H9 (cell line): ENCODE data around the gene ZNF341. TPM values are rescaled to one million over a fixed set of nuclear protein-coding genes. Genes with fewer than 3 reads are reported as not detected.

Experiments
- DNase-seq: peaks from one replicate; pipeline ENCODE4 v3.0.0-alpha.2; 2017
- H2AFZ ChIP-seq: one replicate; pipeline ENCODE4 v1.6.1; 2013; ENCODE audit warnings: mild to moderate bottlenecking, low read length, control low read depth, moderate library complexity
- H2AK5ac ChIP-seq: 2 replicates; pipeline ENCODE4 v1.6.1; 2013; ENCODE audit warnings: low read length, control low read depth, mixed read lengths; ENCODE audit not compliant: insufficient read length
- H2BK120ac ChIP-seq: one replicate; pipeline ENCODE4 v1.6.1; 2013; ENCODE audit warnings: low read depth, mild to moderate bottlenecking, low read length, control low read depth, inconsistent platforms; ENCODE audit not compliant: poor library complexity, severe bottlenecking
- H2BK12ac ChIP-seq: 2 replicates; pipeline ENCODE4 v1.6.1; 2013; ENCODE audit warnings: low read length, control low read depth, mixed read lengths, low read depth; ENCODE audit not compliant: insufficient read length
- H2BK15ac ChIP-seq: 2 replicates; pipeline ENCODE4 v1.6.1; 2013; ENCODE audit warnings: low read depth, low read length, control low read depth
- H2BK20ac ChIP-seq: one replicate; pipeline ENCODE4 v1.6.1; 2013; ENCODE audit warnings: low read depth, mild to moderate bottlenecking, low read length, control low read depth, inconsistent platforms; ENCODE audit not compliant: poor library complexity, severe bottlenecking
- H2BK5ac ChIP-seq: 2 replicates; pipeline ENCODE4 v1.6.1; 2013; ENCODE audit warnings: low read length, control low read depth, mixed read lengths; ENCODE audit not compliant: insufficient read length
- H3K14ac ChIP-seq: 2 replicates; pipeline ENCODE4 v1.6.1; 2013; ENCODE audit warnings: low read length, control low read depth; ENCODE audit not compliant: insufficient read depth
- H3K18ac ChIP-seq: 2 replicates; pipeline ENCODE4 v1.6.1; 2013; ENCODE audit warnings: low read depth, mild to moderate bottlenecking, mixed read lengths, low read length, control low read depth; ENCODE audit not compliant: insufficient read length
- H3K23ac ChIP-seq: 2 replicates; pipeline ENCODE4 v1.6.1; 2013; ENCODE audit warnings: low read length, control low read depth, mixed read lengths, low read depth; ENCODE audit not compliant: insufficient read length
- H3K23me2 ChIP-seq: 2 replicates; pipeline ENCODE4 v1.6.1; 2013; ENCODE audit warnings: low read depth, mild to moderate bottlenecking, mixed read lengths, low read length, control low read depth; ENCODE audit not compliant: insufficient read length, poor library complexity, severe bottlenecking
- H3K27ac ChIP-seq: 2 replicates; pipeline ENCODE4 v1.5.1; 2013; ENCODE audit warnings: low read length, control low read depth, mixed read lengths, low read depth; ENCODE audit not compliant: insufficient read length
- H3K27me3 ChIP-seq: 2 replicates; pipeline ENCODE4 v1.6.1; 2013; ENCODE audit warnings: low read length, control low read depth, inconsistent platforms; ENCODE audit not compliant: insufficient read depth
- H3K4ac ChIP-seq: 2 replicates; pipeline ENCODE4 v1.6.1; 2013; ENCODE audit warnings: low read depth, mild to moderate bottlenecking, control low read depth, inconsistent platforms, low read length, moderate library complexity
- H3K4me1 ChIP-seq: 2 replicates; pipeline ENCODE4 v1.6.1; 2013; ENCODE audit warnings: low read length, control low read depth, inconsistent platforms; ENCODE audit not compliant: insufficient read depth
- H3K4me2 ChIP-seq: 2 replicates; pipeline ENCODE4 v1.6.1; 2013; ENCODE audit warnings: low read length, control low read depth, mixed read lengths; ENCODE audit not compliant: insufficient read length, insufficient read depth
- H3K56ac ChIP-seq: 2 replicates; pipeline ENCODE4 v1.6.1; 2013; ENCODE audit warnings: low read depth, mild to moderate bottlenecking, mixed read lengths, low read length, control low read depth; ENCODE audit not compliant: insufficient read length
- H3K79me1 ChIP-seq: 2 replicates; pipeline ENCODE4 v1.6.1; 2013; ENCODE audit warnings: low read depth, mild to moderate bottlenecking, moderate library complexity, low read length, control low read depth, inconsistent platforms; ENCODE audit not compliant: insufficient read depth, poor library complexity, severe bottlenecking
- H3K79me2 ChIP-seq: 2 replicates; pipeline ENCODE4 v1.6.1; 2013; ENCODE audit warnings: low read length, control low read depth, inconsistent platforms; ENCODE audit not compliant: insufficient read depth
- H3K9ac ChIP-seq: 2 replicates; pipeline ENCODE4 v1.6.1; 2013; ENCODE audit warnings: low read length, control low read depth, mixed read lengths; ENCODE audit not compliant: insufficient read length; ENCODE audit errors: extremely low read depth
- H3K9me3 ChIP-seq: one replicate; pipeline ENCODE4 v1.6.1; 2013; ENCODE audit warnings: low read depth, low read length, inconsistent platforms; ENCODE audit not compliant: control insufficient read depth
- H3T11ph ChIP-seq: one replicate; pipeline ENCODE4 v1.6.1; 2013; ENCODE audit warnings: mild to moderate bottlenecking, low read length, control low read depth, inconsistent platforms
- H4K20me1 ChIP-seq: one replicate; pipeline ENCODE4 v1.6.1; 2013; ENCODE audit not compliant: control insufficient read depth, insufficient read length, insufficient read depth
- H4K5ac ChIP-seq: 2 replicates; pipeline ENCODE4 v1.6.1; 2013; ENCODE audit warnings: low read depth, mild to moderate bottlenecking, mixed read lengths, low read length, control low read depth; ENCODE audit not compliant: insufficient read length
- H4K8ac ChIP-seq: replicated peaks from 2 replicates; pipeline ENCODE4 v1.6.1; 2013; ENCODE audit warnings: low read length, control low read depth, mixed read lengths, low read depth; ENCODE audit not compliant: insufficient read length
- H4K91ac ChIP-seq: 2 replicates; pipeline ENCODE4 v1.6.1; 2013; ENCODE audit warnings: low read depth, mild to moderate bottlenecking, moderate library complexity, mixed read lengths, low read length, control low read depth; ENCODE audit not compliant: insufficient read length
- H3K27ac Mint-ChIP-seq, 3 experiments: 2 replicates in 2 of 3; 3 replicates in 1 of 3; pipeline ENCODE4 v1.8.0; 2020 to 2021; ENCODE audit warnings: mixed read lengths in 3 of 3, mild to moderate bottlenecking in 1 of 3, moderate library complexity in 1 of 3
- H3K27me3 Mint-ChIP-seq: 2 replicates; pipeline ENCODE4 v1.8.0; 2021; ENCODE audit warnings: low read depth, mild to moderate bottlenecking, moderate library complexity, mixed read lengths
- H3K36me3 Mint-ChIP-seq, 3 experiments: 2 replicates in 2 of 3; 3 replicates in 1 of 3; pipeline ENCODE4 v1.8.0; 2020 to 2021; ENCODE audit warnings: low read depth in 3 of 3, mixed read lengths in 3 of 3; ENCODE audit not compliant: insufficient read depth in 1 of 3
- H3K4me1 Mint-ChIP-seq, 2 experiments: 2 replicates each; pipeline ENCODE4 v1.8.0; 2020; ENCODE audit warnings: mixed read lengths in 2 of 2
- H3K4me3 Mint-ChIP-seq, 2 experiments: 2 replicates in 1 of 2; 3 replicates in 1 of 2; pipeline ENCODE4 v1.8.0; 2020 to 2021; ENCODE audit warnings: mild to moderate bottlenecking in 2 of 2, mixed read lengths in 2 of 2, moderate library complexity in 1 of 2
- H3K9me3 Mint-ChIP-seq, 2 experiments: 2 replicates in 1 of 2; 3 replicates in 1 of 2; pipeline ENCODE4 v1.8.0; 2020; ENCODE audit warnings: mild to moderate bottlenecking in 2 of 2, mixed read lengths in 2 of 2, moderate library complexity in 1 of 2
- CTCF ChIP-seq: fragments of 200-600 bp; sonication (generic); conservative IDR thresholded peaks from 3 replicates; pipeline ENCODE4 v1.8.0; 2021; ENCODE audit warnings: antibody characterized with exemption, mild to moderate bottlenecking
- WGBS: extraction: QIAGEN DNeasy Blood & Tissue Kit; methylation state at CpG from one replicate; pipeline ENCODE4 v1.1.7; 2013; ENCODE audit warnings: missing lambda C conversion rate, low lambda C conversion rate, mixed read lengths; ENCODE audit not compliant: insufficient read length; ENCODE audit errors: extremely low coverage; 5-methylcytosine and 5-hydroxymethylcytosine counted together
- total RNA-seq: library from RNA; stranded (reverse); gene quantifications from 2 replicates; pipeline ENCODE4 v1.2.1, GENCODE V29; 2021

The ZNF341 gene
- total RNA-seq, 1 experiment from 2014 or later: 5.2 TPM

DNA sequence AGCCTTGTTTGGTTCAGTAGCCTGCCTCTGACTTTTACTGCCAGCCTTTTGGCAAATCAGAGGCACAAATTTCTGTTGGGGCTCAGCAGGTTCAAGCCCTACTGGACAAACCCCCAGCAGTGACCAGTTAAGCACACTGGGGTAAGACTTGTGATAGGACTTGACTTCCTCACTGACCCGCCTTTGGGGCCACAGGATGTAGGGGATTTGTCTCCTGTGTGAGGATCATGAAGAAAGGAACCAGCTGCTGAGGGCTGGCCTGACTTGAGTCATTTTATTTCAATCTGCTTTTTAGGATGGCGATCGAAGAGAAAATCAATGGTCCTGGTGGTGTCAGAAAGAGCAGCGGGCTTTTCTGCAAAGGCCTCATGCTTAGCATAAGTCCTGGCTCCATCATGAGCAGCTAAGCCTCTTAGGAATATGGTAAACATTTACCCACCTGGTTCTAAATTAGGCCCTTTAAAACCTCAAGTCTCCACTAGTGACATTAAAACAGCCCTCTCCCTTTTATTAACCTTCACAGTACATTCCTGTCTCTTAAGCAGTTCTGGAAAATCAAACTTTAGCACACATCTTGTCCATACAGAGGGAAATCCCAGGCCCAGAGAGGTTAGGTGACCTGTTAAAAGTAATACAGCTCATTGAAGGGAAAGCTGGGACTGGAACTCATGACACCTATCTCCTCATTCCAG lies 96.0 kb downstream of the ZNF341 start:
- WGBS: no CpG with 5 or more reads among the region's 4 CpGs
- no peaks in the 10 kb centered on the region; a peak in 1 of 7 replicates for H3K36me3 Mint-ChIP-seq
- Histone ChIP-seq H3K23ac (no peak overlapping the region), H2BK120ac (no peak overlapping the region), H2BK5ac (no peak overlapping the region), H3K27ac (no peak overlapping the region), H3K9me3 (no peaks in the 10 kb centered on the region), H2BK12ac (no peak overlapping the region), H3K27me3 (no peaks in the 10 kb centered on the region), H3K56ac (no peak overlapping the region), H3T11ph (no peak overlapping the region), H3K9ac (no peak overlapping the region), H3K23me2 (no peaks in the 10 kb centered on the region), H4K8ac (no peak overlapping the region), H2AK5ac (no peak overlapping the region), H3K18ac (no peak overlapping the region), H2AFZ (no peak overlapping the region), H4K91ac (no peak overlapping the region), H4K5ac (no peak overlapping the region), H2BK15ac (no peak overlapping the region), H3K79me2 (peaks cover 2% of the 10 kb centered on the region; the same call in 1 of the 2 replicates), H3K79me1 (no peaks in the 10 kb centered on the region), H2BK20ac (no peak overlapping the region), H4K20me1 (no peaks in the 10 kb centered on the region), H3K4me2 (no peak overlapping the region), H3K14ac (no peak overlapping the region), H3K4me1 (peaks cover 4% of the 10 kb centered on the region; the same call in 1 of the 2 replicates), H3K4ac (no peak overlapping the region)
- no peak overlapping the region for H3K4me3 Mint-ChIP-seq
- peaks cover 56 to 61% of the 10 kb centered on the region in 2 experiments for H3K4me1 Mint-ChIP-seq
- H3K27ac Mint-ChIP-seq: peak overlapping the region in 2 of 3 experiments; percentile 28 to 55; a peak in 3 of 7 replicates
- no peaks in the 10 kb centered on the region for H3K9me3 Mint-ChIP-seq
- H3K27me3 Mint-ChIP-seq: no peaks in the 10 kb centered on the region
- no peak for TF ChIP-seq CTCF
- no peak for DNase-seq
